Measurements from ENCODE around the gene CORO7.
"Not testable (repeated sequence)": the region's sequence is repeated elsewhere in the genome, so short reads cannot be mapped to it uniquely, and the experiment has no call there.

- not testable (repeated sequence) for TF ChIP-seq CTCF (IDR thresholded peaks at IDR 0.05; ENCODE audit: low read depth, low read length); EZH2phosphoT487 (IDR thresholded peaks at IDR 0.05; ENCODE audit: low read depth)
Observed at GRCh38 chr16:4333714-4334113, 82.7 kb downstream of the CORO7 start.

Data from OCI-LY3 (cell line).